Calu3 (cell line): ENCODE data around the gene CD47. TPM values are rescaled to one million over a fixed set of nuclear protein-coding genes. Genes with fewer than 3 reads are reported as not detected.

ENCODE experiments used
- BruUV-seq: library from RNA; stranded (reverse); fragments of 400-500 nt; replicated peaks from 2 replicates; lab custom pipeline; 2021; lab: Mats Ljungman, UMichigan
- CTCF ChIA-PET: fragments of 300-600 bp; sonication (Branson Sonifier 250); formaldehyde crosslinking; loops from one replicate; lab custom pipeline; 2022; ENCODE audit warnings: antibody characterized with exemption; lab: Charles Lee
- DNase-seq: peaks from one replicate; pipeline ENCODE4 v3.0.0; 2022
- H3K27ac Mint-ChIP-seq: one replicate; pipeline ENCODE4 v1.8.0; 2022; ENCODE audit warnings: mixed read lengths; ENCODE audit not compliant: unreplicated experiment
- H3K27me3 Mint-ChIP-seq: one replicate; pipeline ENCODE4 v1.8.0; 2022; ENCODE audit warnings: mixed read lengths; ENCODE audit not compliant: unreplicated experiment
- H3K36me3 Mint-ChIP-seq: one replicate; pipeline ENCODE4 v1.8.0; 2022; ENCODE audit warnings: mild to moderate bottlenecking, moderate library complexity, mixed read lengths; ENCODE audit not compliant: insufficient read depth, unreplicated experiment
- H3K4me1 Mint-ChIP-seq: one replicate; pipeline ENCODE4 v1.8.0; 2022; ENCODE audit warnings: mild to moderate bottlenecking, low read depth, mixed read lengths; ENCODE audit not compliant: unreplicated experiment
- H3K4me3 Mint-ChIP-seq: one replicate; pipeline ENCODE4 v1.8.0; 2022; ENCODE audit warnings: mild to moderate bottlenecking, low read depth, moderate library complexity, mixed read lengths; ENCODE audit not compliant: unreplicated experiment
- H3K9me3 Mint-ChIP-seq: one replicate; pipeline ENCODE4 v1.8.0; 2022; ENCODE audit warnings: low read depth, mixed read lengths; ENCODE audit not compliant: unreplicated experiment
- intact Hi-C: fragments of 100-400 bp; cut with micrococcal nuclease; formaldehyde crosslinking; loops from one replicate; pipeline ENCODE4 v1.10.0; 2022; ENCODE audit not compliant: unreplicated experiment
- total RNA-seq: library from RNA; stranded (reverse); gene quantifications from 2 replicates; pipeline ENCODE4 v1.2.3, GENCODE V29; 2022
- TF ChIP-seq, protein P1 (sequence below): fragments of 200-600 bp; IDR thresholded peaks from one replicate; pipeline ENCODE4 v1.8.0; 2022; ENCODE audit warnings: antibody characterized with exemption; ENCODE audit not compliant: unreplicated experiment

The CD47 gene
- total RNA-seq, 1 experiment from 2014 or later = 174 TPM

DNA sequence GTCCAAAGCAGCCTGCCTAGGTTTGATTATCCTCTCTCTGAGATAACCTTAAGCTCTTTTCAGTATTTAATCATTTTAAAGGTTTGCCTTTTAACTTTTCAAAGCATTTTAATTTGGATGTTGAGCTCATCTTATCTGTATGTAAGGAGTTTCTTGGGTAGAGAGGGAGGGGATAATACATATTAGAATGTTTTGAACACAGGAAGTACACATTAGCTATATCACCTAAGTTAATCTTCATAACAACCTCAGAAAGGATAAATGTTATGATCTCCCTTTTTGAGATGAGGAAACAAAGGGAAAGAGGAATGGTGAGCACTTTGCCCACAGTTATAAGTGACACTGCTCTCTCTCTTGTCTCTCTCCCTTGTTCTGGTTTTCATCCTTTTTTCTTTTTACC lies 2.2 kb upstream of the CD47 start:
- H3K27me3 Mint-ChIP-seq = no peaks in the 10 kb centered on the region
- H3K36me3 Mint-ChIP-seq = peaks cover 26% of the 10 kb centered on the region
- DNase-seq = no peak
- BruUV-seq = no TSS peak
- H3K4me1 Mint-ChIP-seq = peaks cover 30% of the 10 kb centered on the region
- intact Hi-C loops = no loop called here
- TF ChIP-seq, protein P1, sequence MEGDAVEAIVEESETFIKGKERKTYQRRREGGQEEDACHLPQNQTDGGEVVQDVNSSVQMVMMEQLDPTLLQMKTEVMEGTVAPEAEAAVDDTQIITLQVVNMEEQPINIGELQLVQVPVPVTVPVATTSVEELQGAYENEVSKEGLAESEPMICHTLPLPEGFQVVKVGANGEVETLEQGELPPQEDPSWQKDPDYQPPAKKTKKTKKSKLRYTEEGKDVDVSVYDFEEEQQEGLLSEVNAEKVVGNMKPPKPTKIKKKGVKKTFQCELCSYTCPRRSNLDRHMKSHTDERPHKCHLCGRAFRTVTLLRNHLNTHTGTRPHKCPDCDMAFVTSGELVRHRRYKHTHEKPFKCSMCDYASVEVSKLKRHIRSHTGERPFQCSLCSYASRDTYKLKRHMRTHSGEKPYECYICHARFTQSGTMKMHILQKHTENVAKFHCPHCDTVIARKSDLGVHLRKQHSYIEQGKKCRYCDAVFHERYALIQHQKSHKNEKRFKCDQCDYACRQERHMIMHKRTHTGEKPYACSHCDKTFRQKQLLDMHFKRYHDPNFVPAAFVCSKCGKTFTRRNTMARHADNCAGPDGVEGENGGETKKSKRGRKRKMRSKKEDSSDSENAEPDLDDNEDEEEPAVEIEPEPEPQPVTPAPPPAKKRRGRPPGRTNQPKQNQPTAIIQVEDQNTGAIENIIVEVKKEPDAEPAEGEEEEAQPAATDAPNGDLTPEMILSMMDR = no peak
- H3K9me3 Mint-ChIP-seq = peaks cover 2% of the 10 kb centered on the region
- CTCF ChIA-PET = no interaction called here
- no peak overlapping the region for H3K27ac Mint-ChIP-seq
- no peak overlapping the region for H3K4me3 Mint-ChIP-seq

- intact Hi-C loops = no loop called here
- Mint-ChIP-seq H3K4me1 (peaks cover 28% of the 10 kb centered on the region), H3K4me3 (peak overlapping the region; percentile 88), H3K27ac (peak overlapping the region; percentile 76), H3K9me3 (peaks cover 2% of the 10 kb centered on the region), H3K36me3 (peaks cover 26% of the 10 kb centered on the region), H3K27me3 (no peaks in the 10 kb centered on the region)
- TF ChIP-seq, protein P1 = no peak
- CTCF ChIA-PET = no interaction called here
- DNase-seq = no peak
- no TSS peak for BruUV-seq
These were observed 1.7 kb upstream of the CD47 start for GRCh38 chr3:108092501-108092900.

DNA sequence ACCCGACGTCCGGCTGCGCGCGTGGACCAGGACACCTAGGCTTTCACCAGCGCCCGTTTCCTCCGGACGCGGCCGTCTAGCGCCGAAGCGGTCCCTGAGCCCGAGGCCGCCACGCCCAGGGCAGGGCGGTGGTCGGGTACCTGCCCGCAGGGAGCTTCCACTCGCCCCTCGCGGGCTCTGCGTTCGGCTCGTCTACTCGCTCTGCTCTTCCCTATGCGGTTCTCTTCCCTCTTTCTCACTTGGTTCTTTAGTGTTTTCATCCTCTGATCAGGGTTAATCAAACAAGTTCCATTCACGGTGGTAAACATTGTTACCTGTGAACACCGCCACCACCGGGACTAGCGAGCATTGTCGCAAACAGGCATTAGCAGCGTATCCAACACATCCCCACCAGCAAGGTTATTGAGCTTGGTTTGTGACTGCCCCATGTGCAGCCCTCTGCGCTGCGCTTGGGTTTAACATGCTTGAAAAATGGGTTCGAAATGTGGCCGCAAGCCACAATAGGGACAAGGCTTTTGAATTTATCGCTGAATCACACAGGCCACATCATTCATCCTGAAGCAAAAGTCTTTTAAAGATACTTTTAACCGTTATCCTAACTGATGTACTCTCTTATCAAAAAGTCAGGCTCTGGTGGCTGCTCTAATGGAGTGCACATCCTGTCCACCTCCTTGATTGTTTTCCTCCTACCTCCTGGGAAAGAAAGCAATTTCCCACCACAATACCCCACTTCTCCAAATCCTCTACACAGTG lies 843 bp upstream of the CD47 start:
- intact Hi-C loops = no loop called here
- Mint-ChIP-seq H3K27me3 (no peaks in the 10 kb centered on the region), H3K27ac (peak overlapping the region; percentile 76), H3K4me1 (peaks cover 20% of the 10 kb centered on the region), H3K4me3 (peak overlapping the region; percentile 88), H3K9me3 (peaks cover 2% of the 10 kb centered on the region), H3K36me3 (peaks cover 26% of the 10 kb centered on the region)
- TF ChIP-seq, protein P1 = no peak
- TSS peak; percentile 71 for BruUV-seq
- DNase-seq = no peak
- CTCF ChIA-PET = no interaction called here

DNA sequence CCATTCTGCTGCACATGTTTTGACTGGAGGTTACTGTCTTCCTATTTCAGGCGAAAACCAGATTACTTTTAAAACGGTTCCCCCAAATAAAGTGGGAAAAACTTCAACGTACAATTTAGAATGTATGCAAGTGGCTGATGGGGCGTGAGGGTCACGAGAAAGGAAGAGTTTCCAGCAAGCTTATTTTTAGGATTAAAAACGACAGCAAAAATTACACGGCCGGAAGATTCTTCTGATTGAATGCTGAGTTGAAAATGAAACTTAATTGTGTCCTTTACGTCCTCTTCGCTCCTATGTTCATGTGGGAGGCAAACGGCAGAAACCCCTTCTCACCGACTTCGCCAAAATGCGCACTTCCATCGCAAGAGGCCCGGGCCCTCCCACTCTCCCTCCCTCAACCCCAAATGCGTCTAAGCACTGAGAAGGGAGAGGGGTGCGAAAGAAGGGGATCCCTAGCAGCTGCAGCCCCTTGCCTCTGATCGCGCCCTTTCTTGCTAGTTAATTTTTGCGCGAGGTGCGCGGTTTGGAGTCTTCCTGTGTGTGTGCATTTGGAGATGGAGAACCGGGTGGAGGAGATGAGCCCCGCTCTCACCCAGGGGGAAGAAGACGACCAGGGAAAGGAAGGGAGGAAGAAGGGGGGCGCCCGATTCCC lies 656 bp downstream of the CD47 start:
- no peak for DNase-seq
- peaks cover 11% of the 10 kb centered on the region for H3K4me1 Mint-ChIP-seq
- H3K36me3 Mint-ChIP-seq = peaks cover 26% of the 10 kb centered on the region
- H3K27ac Mint-ChIP-seq = peak overlapping the region; percentile 69
- BruUV-seq = TSS peak; percentile 39
- TF ChIP-seq, protein P1 = no peak
- intact Hi-C loops = no loop called here
- H3K9me3 Mint-ChIP-seq = peaks cover 2% of the 10 kb centered on the region
- H3K27me3 Mint-ChIP-seq = no peaks in the 10 kb centered on the region
- CTCF ChIA-PET = interaction anchor here (0.6 to 0.7 kb wide), 3 partner anchors 67 to 293 kb away, joined by 3 to 6 read pairs (median 4); no protein-coding TSS in a partner anchor
- H3K4me3 Mint-ChIP-seq = peak overlapping the region; percentile 88
